ENCODE data around the gene SAMSN1.
"Not testable (repeated sequence)": the region's sequence is repeated elsewhere in the genome, so short reads cannot be mapped to it uniquely, and the experiment has no call there.

Gene SAMSN1

DNA sequence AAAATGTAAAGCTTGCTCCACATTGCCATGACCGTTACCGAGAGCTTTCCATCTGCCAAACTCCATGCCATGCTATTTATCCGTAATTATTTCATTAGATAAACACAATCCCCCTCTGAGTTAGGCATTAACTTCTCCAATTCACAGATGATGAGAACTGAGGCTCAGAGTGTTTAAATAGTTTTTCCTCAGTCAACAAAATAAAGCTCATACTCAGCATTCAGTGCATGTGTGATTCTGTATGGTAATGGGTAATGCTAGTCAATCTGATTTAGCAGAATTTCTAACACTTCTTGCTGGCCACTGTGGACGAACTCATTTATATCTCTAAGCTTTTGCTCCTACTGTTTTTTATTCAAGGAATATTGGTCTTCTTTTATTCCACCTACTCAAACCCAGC, 17.3 kb downstream of the SAMSN1 start:
- no peak for DNase-seq (ENCODE audit: low read depth in 2 of 2)

DNA sequence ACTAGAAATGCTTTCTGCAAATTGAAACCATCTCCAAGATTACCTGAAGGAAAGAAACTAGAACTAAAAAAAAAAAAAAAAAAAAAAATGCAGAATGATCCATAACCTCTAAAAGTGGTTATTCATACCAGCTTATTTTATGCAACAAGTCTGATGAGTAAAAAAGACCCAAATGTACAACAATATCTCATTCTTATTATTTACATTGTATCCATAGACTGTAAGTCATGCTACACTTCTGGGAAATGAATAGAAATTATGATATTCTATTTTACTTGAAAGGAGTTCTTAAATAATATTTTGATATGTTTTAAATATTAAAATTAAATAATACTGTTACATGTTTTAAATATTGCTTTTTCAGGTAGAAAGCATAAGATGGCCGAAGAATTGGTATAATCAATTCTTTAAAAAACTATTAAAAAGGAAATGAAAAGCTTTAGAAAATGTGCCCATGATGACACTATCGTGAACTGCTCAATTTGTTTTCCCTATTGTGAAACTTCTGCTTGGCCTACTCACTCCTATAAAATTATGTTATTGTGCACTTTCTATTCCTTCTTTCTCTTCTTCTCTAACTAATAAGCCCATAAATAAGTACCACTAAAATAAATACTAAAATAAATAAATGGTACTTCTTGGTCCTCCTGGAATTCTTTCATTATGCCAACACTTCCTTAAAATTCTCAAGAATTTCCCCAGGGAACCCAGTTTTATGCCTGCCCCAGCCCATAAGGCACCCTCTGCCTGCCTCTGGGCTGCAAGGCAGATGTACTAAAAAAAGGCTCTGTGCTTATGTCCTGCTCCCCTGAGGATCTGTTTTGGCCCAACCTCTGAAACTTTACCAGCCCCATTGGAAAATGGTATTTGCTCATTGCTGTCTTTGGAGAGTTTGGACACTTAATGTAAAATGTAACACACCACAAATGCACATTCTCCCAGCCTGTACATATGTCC, 18.1 kb downstream of the SAMSN1 start:
- no peak for DNase-seq (ENCODE audit: low read depth in 2 of 2)

DNA sequence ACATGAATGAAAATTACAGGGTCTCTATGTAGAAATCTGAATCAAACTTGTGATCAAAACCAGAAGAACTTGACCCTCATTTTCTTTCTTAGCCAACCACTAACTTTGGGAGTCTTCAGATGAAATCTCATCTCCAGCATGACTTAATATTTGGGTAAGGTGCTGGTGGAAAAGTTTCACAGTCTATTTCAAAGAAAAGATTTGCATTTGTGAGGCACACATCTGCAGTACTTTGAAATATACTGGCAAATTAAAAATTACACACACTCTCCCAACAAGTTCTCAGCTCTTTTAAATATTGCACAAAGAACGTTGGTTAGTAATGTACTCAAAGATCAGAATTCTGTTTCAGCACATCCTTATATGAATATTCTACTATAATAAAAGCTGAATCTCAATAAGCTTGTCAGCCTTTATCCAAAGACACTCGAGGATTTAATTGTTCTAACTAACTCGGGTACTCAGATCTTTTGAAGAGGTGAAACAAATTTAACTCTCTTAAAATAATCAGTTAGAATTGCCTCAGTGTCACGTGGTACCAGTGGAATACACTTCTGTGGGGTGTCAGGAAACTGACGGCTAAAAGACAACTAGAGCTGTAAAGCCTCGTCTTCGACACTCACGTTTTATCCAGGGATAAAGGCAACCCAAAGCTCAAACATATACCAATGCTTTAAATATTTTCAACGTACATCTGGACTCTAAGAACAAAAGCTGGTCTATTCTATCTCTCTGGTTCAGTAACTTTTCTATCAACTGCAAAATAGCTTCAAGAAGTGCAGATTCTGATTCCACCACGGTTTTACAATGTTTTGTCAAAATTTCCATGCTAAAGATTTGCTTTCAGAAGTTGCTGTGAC, 19.0 kb downstream of the SAMSN1 start:
- no peak for DNase-seq (ENCODE audit: low read depth in 2 of 2)

DNA sequence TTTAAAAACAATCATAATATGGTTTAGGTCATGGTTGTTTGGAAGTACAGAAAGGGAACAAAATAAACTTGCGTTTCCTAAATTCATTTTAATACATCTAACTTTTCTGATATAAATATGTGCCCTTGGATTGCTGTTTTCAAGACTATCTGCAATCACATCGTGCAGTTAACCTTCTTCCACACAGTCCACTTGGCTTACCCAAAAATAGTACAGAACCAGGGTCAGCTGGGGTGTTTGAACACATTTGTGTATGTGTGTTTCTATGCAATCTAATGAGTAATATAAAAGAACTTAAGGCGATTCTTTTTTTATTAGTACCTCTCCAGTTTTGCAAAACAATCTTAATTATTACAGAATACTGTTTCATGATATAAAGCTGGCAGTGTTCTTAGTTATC, 19.9 kb downstream of the SAMSN1 start:
- no peak for DNase-seq (ENCODE audit: low read depth in 2 of 2)

DNA sequence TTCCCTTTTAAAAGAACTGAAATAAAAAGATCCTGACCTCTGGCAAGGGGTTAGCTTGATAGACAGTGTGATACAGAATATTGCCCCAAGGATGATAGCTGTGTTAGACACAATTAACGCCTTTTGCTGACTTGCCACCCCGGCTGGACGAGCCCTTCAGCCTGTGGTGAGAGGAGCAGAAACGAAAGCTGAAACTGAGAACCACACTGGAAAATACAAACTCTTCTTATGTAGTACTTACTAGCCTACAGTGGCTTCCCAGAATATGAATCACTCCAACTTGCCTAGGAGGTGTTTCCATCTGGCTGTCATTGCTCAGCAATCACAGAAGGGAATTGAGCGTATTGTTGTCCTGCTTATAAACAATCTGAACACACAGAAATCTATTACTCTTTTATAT, 22.9 kb downstream of the SAMSN1 start:
- DNase-seq (ENCODE audit: low read depth in 2 of 2) = peak; percentile 42 to 49

DNA sequence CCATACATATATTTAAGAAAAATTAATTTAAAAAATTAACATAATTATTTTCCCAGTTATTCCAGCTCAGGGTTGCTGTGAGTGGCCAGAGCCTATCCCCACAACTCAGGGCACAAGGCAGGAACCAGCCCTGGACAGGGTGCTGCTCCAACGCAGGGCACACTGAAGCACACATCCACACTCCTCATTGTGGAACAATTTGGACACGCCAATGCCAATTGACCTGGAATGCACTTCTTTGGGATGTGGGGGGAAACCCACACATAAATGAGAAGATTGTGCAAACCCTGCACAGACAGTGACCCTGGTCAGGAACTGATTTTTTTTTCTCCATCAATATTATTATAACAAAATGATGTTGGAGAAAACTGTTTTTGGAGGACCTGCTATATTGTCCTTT, 23.4 kb downstream of the SAMSN1 start:
- no peak for DNase-seq (ENCODE audit: low read depth in 2 of 2)

DNA sequence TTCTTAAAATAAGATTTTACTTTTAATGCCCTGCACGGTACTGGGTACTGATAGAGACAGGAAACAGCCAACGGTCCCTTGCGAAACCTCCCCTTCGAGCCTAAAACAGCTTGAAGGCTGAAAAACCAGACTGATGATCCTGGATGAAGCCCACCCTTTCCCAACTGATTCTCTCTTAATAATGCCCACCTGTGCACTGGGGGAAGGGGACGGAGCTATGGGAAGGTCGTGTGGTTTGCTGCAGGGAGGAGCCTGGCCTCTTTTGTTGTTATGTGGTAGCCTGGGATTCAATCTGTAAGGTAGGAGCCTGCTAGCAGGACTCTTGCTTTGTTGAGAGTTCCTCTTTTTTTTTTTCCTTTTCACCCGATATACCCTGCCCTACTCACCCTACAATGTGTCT, 25.6 kb downstream of the SAMSN1 start:
- DNase-seq (ENCODE audit: low read depth in 2 of 2) = no peak

DNA sequence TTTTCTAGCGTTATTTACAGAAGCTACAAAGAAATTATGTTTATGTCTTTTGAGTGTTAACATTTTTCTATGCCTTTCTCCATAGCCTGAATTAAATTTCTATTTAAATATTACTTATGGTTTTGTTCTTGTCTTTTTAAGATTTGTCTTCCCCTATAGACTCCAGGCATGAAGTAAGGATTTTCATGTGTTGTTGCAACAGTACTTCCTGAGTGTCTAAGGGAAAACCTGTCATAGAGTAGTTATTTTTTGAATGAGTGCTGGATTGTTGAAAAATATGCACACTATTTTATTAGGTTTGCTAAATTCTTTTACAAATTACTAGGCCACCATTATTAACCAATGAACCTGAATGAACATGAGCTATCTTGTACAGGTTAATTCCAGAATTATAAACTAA, 27.1 kb downstream of the SAMSN1 start:
- no peak for DNase-seq (ENCODE audit: low read depth in 2 of 2)

DNA sequence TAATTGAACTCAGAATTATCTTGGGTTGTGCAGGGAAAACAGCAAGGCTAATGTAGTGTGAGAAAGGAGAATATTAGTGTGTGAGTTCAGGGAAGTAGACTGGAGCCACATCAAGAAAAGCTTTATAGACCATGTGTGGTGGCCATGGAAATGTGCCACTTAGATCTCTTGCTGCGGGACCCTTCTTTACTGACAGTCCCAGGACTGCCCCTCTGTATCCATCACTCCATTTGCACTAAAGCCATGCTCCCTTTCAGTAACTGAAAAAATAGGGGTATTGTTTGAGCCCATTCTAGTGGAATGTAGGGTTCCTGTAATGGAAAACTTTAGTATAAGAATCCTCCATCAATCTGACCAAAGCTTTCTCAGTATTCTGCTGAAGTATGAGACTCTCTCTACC, 32.3 kb downstream of the SAMSN1 start:
- no peak for DNase-seq (ENCODE audit: low read depth in 2 of 2)

DNA sequence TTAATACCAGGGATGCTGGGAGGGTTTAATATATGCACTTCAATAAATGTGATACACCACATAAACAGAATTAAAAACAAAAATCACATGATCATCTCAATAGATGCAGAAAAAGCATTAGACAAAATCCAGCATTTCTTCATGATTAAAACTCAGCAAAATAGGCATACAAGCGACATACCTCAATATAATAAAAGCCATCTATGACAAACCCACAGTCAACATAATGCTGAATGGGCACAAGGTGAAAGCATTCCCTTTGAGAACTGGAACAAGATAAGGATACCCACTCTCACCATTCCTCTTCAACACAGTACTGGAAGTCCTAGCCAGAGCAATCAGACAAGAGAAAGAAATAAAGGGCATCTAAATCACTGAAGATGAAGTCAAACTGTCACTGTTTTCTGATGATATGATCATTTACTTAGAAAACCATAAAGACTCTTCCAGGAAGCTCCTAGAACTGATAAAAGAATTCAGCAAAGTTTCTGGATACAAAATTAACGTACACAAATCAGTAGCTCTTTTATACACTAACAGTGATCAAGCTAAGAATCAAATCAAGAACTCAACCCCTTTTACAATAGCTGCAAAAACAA, 39.2 kb downstream of the SAMSN1 start:
- not testable (repeated sequence) for DNase-seq (ENCODE audit: low read depth in 2 of 2)

DNA sequence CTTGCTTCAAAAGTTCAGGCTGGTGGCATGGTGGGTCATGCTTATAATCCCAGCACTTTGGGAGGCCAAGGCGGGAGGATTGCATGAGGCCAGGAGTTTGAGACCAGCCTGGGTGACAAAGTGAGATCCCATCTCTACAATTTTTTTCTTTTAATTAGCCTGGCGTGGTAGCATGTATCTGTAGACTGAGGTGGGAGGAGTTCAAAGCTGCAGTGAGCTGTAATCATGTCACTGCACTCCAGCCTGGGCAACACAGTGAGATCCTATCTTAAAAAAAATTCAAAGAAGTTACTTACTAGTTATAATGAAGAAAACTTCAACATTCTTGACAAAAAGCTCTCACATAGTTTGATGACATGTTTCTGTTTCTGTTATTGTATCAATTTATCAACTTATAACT, 45.2 kb downstream of the SAMSN1 start:
- DNase-seq (ENCODE audit: low read depth in 2 of 2) = no peak

DNA sequence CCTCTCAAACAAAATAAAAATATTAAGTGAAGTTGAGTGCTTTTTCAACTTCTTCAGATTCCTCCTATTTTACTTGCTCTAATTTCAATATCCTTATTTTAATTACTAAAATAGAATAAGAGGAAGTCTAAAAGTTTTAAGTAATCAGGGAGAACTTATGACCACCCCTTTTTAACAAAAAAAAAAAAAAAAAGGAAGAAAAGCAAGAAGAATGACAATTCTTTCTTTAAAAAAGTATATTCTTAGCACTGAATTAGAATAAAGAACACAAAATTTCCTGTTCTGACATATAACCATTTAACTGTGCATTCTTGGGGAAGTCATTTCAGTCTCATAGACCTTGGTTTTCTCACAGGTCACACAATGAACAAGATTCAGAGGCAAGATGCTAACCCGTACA, 46.8 kb downstream of the SAMSN1 start:
- DNase-seq (ENCODE audit: low read depth in 2 of 2) = no peak

DNA sequence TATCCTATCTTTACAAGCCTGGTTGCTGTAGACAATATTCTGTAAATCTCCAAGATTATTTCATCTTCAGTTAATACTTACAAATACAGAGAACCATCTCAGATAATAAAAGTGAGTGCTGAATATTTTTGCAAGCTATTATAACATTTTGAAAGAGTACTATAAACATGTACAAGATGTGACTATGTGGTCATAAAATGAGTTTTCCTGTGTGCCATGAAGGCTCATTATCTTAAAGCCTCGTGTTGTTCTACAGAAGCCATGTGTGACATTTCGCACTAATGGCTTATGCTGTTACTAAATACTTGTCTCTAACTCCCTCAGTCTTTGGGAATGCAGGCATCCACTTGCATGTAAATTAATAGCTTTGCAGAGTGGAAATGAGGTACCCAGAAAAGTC, 48.3 kb downstream of the SAMSN1 start:
- DNase-seq (ENCODE audit: low read depth in 2 of 2) = no peak

DNA sequence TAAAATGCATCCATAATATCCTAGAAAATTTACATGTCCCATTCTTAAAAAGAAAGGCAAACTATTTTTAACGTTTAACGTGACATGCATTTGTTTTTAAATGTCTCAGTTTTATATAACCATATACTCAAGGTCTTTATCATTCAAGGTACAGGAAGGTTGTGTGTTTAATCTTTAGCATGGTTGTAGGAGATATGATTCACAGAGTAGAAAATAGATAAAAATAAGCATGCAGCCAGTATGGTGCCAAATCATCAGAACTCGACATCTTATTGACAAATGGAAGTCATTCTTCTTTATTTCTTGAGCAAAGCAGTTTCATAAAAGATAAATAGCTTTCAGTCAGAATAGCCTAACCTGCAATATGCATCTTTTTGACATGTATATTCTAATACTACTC, 51.0 kb downstream of the SAMSN1 start:
- no peak for DNase-seq (ENCODE audit: low read depth in 2 of 2)

DNA sequence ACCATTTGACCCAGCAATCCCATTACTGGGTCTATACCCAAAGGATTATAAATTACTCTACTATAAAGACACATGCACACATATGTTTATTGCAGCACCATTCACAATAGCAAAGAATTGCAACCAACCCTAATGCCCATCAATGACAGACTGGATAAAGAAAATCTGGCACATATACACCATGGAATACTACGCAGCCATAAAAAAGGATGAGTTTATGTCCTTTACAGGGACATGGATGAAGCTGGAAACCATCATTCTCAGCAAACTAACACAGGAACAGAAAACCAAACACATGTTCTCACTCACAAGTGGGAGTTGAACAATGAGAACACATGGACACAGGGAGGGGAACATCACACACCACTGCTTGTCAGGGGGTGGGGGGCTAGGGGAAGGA, 51.9 kb downstream of the SAMSN1 start:
- DNase-seq (ENCODE audit: low read depth in 2 of 2) = not testable (repeated sequence)

DNA sequence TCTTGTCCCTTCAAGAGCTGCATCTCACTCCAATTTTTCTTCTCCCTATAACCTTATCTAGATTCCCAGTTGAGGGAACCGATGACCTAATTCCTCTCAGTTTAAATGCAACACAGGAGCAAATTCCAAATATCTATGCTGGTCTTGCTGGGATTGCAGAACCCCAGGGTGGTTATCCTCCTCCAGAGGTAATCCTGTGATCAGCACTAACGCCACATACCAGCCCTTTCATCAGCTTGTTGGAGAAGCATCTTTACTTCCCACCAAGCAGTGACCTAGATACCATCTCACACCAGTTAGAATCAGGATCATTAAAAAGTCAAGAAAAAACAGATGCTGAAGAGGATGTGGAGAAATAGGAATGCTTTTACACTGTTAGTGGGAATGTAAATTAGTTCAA, 52.4 kb downstream of the SAMSN1 start:
- DNase-seq (ENCODE audit: low read depth in 2 of 2) = no peak

DNA sequence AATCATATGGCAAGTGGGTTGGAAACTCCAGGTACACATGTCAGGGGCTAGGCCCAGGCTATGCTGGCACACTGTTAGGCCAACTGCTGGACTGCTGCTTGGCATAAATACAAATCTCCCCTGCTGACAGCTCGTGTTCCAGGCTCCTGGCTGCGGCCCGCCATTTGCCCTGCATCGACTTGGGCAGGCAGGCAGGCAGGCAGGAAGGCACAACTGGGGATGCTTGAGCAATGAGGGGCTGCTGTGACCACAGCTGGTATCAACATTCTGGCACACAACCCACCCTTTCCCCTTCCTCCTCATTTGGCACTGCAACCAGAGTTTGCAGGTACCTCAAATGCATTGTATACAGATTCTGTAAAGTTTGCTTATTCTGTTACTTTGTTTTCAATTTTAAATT, 53.2 kb downstream of the SAMSN1 start:
- no peak for DNase-seq (ENCODE audit: low read depth in 2 of 2)

DNA sequence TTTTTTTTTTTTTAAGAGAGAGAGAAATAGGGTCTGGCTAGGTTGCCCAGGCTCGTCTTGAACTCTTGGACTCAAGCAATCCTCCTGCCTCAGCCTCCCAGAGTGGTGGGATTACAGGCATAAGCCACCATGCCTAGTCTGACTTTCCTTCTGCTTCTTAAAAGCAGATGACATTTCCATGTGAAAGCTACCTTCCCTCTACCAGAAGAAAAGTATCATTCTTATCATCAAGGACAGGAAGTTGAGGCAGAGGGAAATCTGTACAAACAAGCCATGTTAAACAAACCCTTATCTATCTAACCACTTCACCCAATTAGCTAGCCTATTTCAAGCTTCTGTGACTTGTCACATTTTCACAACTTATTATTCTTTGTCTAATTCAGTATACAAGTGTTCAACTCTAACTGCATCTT, 54.8 kb downstream of the SAMSN1 start:
- no peak for DNase-seq (ENCODE audit: low read depth in 2 of 2)

DNA sequence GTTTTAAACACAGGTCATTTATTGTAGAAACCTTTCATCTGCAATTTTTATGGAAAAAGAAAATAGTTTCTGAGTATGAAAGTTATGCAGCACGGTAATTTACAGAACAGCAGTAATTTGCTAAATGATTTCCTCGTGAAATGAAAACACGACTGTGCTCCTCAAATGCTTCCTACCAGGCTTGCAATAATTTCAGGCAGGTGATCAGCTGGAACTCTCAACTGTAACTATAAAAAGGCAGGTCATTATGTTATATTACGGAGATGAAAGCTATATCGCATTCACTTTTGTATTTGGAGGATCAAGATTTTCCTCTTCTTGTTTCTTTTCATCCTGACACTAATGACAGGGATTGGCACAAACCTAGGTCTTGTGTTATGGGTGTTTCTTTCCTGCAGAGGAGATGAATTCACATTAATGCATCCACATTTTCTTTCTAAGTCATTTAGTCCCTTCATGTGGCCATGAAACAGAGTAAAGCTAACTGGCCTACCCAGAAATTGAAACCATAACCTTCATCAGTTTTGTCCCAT, 57.4 kb downstream of the SAMSN1 start:
- DNase-seq (ENCODE audit: low read depth in 2 of 2) = no peak

DNA sequence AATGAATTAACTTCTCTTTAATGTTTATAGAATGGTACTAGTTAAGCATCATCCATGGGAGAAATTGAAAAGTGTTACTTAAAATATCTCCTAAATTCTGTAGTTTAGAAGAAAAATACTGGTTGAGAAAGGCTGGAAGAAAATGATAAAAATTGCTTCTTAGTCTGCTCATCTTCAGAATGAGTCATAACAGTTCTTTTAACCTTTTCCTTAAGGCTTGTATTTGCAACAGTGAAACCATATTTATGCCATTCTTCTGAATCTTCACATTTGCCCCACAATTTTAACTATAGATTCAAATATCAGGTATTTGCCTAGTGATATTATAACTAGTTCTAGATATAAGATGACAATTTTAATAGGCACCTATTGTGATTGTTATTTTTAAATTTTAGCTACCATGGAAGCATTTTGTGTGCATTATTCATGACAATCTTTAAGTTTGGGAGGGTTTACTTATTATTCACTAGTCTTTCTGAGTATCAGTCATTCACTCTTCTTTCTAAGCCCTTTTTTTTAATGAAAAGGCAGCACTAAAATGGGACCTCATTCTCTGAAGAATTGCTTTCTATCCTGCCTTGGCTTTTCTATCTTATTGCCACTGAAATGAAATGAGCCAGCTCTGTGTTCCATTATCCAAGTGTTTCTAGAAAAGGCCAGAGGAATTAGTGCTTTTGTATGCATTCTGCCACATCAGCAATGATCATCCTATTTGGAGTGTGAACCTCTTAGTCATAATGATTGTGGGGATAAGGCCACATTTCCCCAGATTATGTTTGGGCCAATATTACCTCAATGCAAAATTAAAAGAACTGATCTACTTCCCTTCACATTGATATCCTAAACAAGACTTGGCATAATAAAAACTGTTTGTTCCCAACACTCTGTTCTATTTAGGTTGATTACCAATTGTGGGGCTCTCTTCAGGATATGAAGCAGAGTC, 58.4 kb downstream of the SAMSN1 start:
- DNase-seq (ENCODE audit: low read depth in 2 of 2) = no peak

DNA sequence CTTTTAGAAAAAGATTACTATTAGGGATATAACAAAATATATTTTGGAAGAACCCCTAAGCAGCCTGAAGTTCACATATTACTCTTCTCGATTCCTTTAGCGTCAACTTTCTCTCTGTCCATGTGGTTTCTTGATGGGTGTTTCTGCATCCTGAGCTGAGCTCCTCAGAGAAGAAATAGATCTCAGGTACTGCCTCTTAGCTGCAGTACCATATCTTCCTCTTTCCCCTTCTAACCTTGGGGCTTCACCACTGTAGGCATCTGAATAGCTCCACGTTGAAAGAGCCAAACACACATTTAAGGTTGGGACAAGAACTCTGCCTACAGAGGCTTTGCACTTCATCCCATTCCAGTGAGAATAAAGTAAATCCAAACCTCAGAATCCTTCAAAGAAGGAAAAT, 59.2 kb downstream of the SAMSN1 start:
- DNase-seq (ENCODE audit: low read depth in 2 of 2) = no peak
